DLD1 (cell line): Measurements from ENCODE around the gene MAST2.
"Not testable (repeated sequence)": the region's sequence is repeated elsewhere in the genome, so short reads cannot be mapped to it uniquely, and the experiment has no call there.

Experiments used
- in situ Hi-C: cut with HindIII; loops from 2 replicates; pipeline ENCODE4 v1.10.0; 2017; ENCODE audit warnings: low sequenced_read_pairs

The MAST2 gene

GRCh38 chr1:45929257-45929687, 125.9 kb downstream of the MAST2 start:
- in situ Hi-C loops: no loop called here

DNA sequence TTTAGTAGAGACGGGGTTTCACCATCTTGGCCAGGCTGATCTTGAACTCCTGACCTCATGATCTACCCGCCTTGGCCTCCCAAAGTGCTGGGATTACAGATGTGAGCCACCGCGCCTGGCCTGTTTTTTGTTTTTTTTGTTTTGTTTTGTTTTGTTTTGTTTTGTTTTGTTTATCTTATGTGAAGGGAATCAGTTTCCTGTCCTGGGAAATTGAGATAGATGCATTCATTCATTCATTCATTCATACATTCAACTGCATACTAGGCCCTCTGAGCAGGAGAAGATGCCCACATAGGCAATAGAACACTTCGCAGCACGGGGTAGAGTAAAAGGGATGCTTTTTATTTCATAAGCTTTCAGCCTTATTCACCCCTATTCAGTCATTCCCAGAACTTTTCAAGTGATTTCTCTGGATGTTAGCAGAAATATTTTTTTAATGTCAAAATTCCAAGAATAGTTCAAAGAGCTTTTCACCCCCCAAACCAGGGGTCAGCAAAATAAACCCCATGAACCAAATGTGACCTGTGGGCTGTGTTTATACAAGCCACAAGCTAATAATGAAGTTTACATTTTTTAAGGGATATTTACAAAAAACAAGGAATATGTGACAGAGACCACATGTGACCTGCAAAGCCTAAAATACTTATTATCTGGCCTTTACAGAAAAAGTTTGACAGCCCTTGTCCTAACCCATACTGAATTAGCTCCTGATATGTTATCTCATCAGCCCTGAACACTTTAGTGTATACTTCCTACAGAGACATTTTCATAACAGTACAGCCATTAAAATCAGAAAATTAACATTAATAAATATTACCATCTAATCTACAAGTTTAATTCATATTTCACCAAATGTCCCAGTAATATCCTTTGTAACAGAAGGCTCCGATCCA, 127.1 kb downstream of the MAST2 start:
- in situ Hi-C loops: no loop called here

- in situ Hi-C loops: not testable (repeated sequence)
Measured at GRCh38 chr1:45932205-45932604, 128.8 kb downstream of the MAST2 start.

- in situ Hi-C loops: no loop called here
Measured at GRCh38 chr1:45934947-45935346, 131.5 kb downstream of the MAST2 start.

DNA sequence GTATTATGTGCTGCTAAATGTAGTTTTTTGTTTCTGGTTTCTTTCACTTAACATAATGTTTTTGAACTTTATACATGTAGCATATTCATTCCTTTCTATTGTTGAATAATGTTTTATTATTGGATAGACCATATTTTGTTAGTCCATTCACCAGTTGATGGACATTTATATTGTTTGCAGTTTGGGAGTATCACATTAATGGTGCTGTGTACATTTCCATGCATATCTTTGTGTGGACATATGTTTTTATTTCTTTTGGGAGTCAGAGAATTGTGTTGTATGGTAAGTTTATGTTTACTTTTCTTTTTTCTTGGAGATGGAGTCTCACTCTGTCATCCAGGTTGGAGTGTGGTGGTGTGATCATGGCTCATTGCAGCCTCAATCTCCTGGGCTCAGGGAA, 134.6 kb downstream of the MAST2 start:
- in situ Hi-C loops: no loop called here

- in situ Hi-C loops: no loop called here
Measured at GRCh38 chr1:45942411-45942810, 139.0 kb downstream of the MAST2 start.

GRCh38 chr1:45943185-45943584, 139.8 kb downstream of the MAST2 start:
- in situ Hi-C loops: no loop called here

GRCh38 chr1:45945426-45945825, 142.0 kb downstream of the MAST2 start:
- in situ Hi-C loops: no loop called here

- in situ Hi-C loops: not testable (repeated sequence)
Measured at GRCh38 chr1:45949462-45949861, 146.1 kb downstream of the MAST2 start.

- in situ Hi-C loops: no loop called here
Measured at GRCh38 chr1:45952072-45952471, 148.7 kb downstream of the MAST2 start.

- in situ Hi-C loops: no loop called here
Measured at GRCh38 chr1:45953934-45954847, 150.8 kb downstream of the MAST2 start.

GRCh38 chr1:45957684-45958083, 154.3 kb downstream of the MAST2 start:
- in situ Hi-C loops: no loop called here

- in situ Hi-C loops: no loop called here
Measured at GRCh38 chr1:45958317-45958716, 154.9 kb downstream of the MAST2 start.

GRCh38 chr1:45960930-45961715, 157.7 kb downstream of the MAST2 start:
- in situ Hi-C loops: no loop called here

- in situ Hi-C loops: not testable (repeated sequence)
Measured at GRCh38 chr1:45961936-45962335, 158.5 kb downstream of the MAST2 start.

DNA sequence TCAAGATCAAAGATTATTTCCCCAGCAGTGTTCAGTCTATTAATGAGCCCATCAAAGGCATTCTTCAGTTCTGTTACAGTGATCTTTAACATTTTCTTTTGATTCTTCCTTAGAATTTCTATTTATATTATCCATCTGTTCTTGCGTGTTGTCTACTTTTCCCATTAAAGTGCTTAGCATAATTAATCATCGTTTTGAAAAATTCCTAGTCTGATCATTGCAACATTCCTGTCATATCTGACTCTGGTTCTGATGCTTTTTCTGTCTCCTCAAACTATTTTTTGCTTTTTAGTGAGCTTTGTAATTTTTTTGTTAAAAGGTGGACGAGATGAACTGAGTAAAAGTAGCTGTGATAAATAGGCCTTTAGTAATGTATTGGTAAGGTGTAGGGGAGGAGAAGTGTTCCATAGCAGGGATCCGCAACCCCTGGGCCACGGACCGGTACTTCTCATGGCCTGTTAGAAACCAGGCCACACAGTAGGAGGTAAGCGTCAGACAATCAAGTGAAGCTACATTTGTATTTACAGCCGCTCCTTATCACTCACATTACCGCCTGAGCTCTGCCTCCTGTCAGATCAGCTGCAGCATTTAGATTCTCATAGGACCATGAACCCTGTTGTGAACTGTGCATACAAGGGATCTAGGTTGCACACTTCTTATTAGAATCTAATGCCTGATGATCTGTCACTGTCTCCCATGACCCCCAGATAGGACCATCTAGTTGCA, 165.7 kb downstream of the MAST2 start:
- in situ Hi-C loops: no loop called here

DNA sequence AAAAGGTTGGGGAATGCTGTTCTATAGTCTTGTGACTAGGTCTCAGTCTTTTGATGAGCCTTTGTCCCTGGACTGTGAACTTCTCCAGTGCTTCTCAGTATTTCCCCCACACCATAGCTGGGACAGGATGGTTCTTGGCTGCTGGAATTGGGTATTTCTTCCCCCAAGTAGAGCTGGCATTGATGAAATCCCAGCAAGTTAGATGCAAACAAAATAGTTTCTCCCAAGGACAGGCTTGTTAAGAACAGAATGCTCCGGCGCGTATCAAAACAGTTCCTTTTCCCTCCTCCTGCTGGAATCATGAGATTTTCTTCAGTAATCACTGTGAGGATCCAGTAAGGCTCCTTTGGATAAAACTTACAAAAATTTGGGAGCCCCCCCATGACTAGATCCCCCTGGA, 166.5 kb downstream of the MAST2 start:
- in situ Hi-C loops: no loop called here

- in situ Hi-C loops: no loop called here
Measured at GRCh38 chr1:45971335-45971734, 167.9 kb downstream of the MAST2 start.

DNA sequence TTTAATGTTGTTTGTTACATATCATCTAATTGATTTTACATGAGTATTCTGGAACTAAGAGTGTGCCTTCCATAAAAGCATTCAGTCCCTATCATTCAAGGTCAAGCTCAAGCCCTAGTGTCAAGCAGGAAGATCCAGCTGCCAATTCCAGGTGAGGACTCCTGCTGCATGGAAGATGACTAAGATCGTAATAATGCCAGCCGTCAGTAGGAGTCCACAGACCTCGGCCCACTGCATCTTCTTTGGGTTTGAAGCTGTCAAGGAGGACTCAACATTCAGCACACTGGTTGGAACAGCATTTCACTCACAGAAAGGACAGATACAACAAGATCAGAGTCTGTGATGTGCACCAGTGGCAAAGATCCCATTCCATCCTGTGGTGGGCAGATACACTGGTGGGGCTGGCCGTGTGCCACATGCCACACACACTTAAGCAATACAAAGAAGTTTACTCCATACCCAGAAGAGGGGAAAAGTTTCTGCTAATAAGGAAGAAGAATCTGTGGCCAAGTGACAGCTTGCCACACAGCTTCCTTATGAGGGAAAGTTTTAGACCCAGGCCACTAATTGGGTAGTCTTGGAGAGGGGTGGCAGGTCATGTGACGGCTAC, 168.6 kb downstream of the MAST2 start:
- in situ Hi-C loops: no loop called here

DNA sequence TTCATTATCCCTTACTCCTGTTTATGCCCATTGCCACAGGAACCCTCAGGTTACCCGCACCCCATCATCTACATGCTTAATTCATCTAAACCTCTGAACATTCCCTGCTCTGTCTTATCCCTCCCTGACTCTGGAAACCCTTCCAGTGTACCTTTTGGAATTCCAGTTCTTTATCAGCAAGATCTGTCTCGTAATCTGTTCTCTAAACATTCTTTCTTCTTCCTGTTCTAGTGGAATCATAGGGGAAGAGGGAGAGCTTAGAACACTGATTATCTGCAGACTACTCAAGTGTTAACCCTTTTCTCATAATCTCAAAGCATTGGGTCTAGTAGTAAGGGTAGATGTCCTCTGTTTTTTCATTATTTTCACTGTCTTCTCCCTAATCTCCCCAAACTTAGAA, 169.2 kb downstream of the MAST2 start:
- in situ Hi-C loops: no loop called here
